H1 (cell line): Measurements from ENCODE around the gene GAK. TPM values are rescaled to one million over a fixed set of nuclear protein-coding genes. Genes with fewer than 3 reads are reported as not detected.

Source experiments
- CTCF ChIA-PET: fragments of 300-600 bp; sonication (Branson Sonifier 250); formaldehyde crosslinking; loops from one replicate; lab custom pipeline; 2021; ENCODE audit not compliant: partially characterized antibody; lab: Charles Lee
- POLR2A ChIA-PET: fragments of 300-600 bp; sonication (Branson Sonifier 250); formaldehyde crosslinking; loops from one replicate; lab custom pipeline; 2021; ENCODE audit warnings: inconsistent platforms; ENCODE audit not compliant: partially characterized antibody; lab: Charles Lee
- DNase-seq, 2 experiments: peaks; one replicate each; pipeline versions ENCODE4 v3.0.0 to v3.0.0-alpha.2; 2010 to 2022; ENCODE audit warnings: low spot score in 2 of 2, low read depth in 1 of 2, mixed read lengths in 1 of 2
- FAIRE-seq: peaks from 2 replicates; lab custom pipeline; 2011; peaks lifted over from hg19 to GRCh38; lab: Jason Lieb, UNC
- H2AFZ ChIP-seq: 2 replicates; pipeline ENCODE4 v1.8.1; 2012; ENCODE audit warnings: low read length, inconsistent platforms
- H2AK5ac ChIP-seq: 2 replicates; pipeline ENCODE4 v1.6.1; 2013; ENCODE audit warnings: low read depth, low read length
- H2BK120ac ChIP-seq: replicated peaks from 2 replicates; pipeline ENCODE3; 2013; ENCODE audit warnings: low read depth, low read length, inconsistent platforms
- H2BK12ac ChIP-seq: 2 replicates; pipeline ENCODE4 v1.6.1; 2013; ENCODE audit warnings: low read depth, low read length
- H2BK15ac ChIP-seq: 2 replicates; pipeline ENCODE4 v1.6.1; 2013; ENCODE audit warnings: low read length
- H2BK20ac ChIP-seq: 2 replicates; pipeline ENCODE4 v1.6.1; 2013; ENCODE audit warnings: low read length
- H2BK5ac ChIP-seq: 2 replicates; pipeline ENCODE4 v1.6.1; 2013; ENCODE audit warnings: low read depth, low read length
- H3K14ac ChIP-seq: 2 replicates; pipeline ENCODE4 v1.6.1; 2013; ENCODE audit warnings: inconsistent platforms; ENCODE audit not compliant: insufficient read length
- H3K18ac ChIP-seq: 2 replicates; pipeline ENCODE4 v1.6.1; 2013; ENCODE audit warnings: low read length; ENCODE audit errors: extremely low read depth
- H3K23ac ChIP-seq: 2 replicates; pipeline ENCODE4 v1.6.1; 2013; ENCODE audit warnings: inconsistent platforms; ENCODE audit not compliant: insufficient read length
- H3K23me2 ChIP-seq: 2 replicates; pipeline ENCODE4 v1.6.1; 2013; ENCODE audit warnings: low read depth, low read length
- H3K27ac ChIP-seq: 2 replicates; pipeline ENCODE4 v1.6.1; 2011; ENCODE audit warnings: low read depth, low read length, inconsistent platforms
- H3K27me3 ChIP-seq, 4 experiments: replicated peaks in 1 of 4; 1 replicate in 1 of 4; 2 replicates in 3 of 4; pipeline versions ENCODE4 v1.6.1 to v1.8.1; 2011 to 2013; ENCODE audit warnings: low read length in 3 of 4, mild to moderate bottlenecking in 3 of 4, inconsistent platforms in 2 of 4, mixed read lengths in 2 of 4, moderate library complexity in 1 of 4; ENCODE audit not compliant: control insufficient read depth in 3 of 4, insufficient read depth in 3 of 4; ENCODE audit errors: extremely low read depth in 1 of 4
- H3K36me3 ChIP-seq, 4 experiments: 2 replicates each; pipeline versions ENCODE4 v1.6.1 to v1.8.1; 2011 to 2013; ENCODE audit warnings: mild to moderate bottlenecking in 4 of 4, low read length in 3 of 4, moderate library complexity in 2 of 4, control low read depth in 1 of 4, inconsistent platforms in 1 of 4; ENCODE audit not compliant: insufficient read depth in 4 of 4, control insufficient read depth in 2 of 4
- H3K4ac ChIP-seq: replicated peaks from 2 replicates; pipeline ENCODE3; 2013; ENCODE audit warnings: low read length, low read depth, mixed read lengths, inconsistent platforms; ENCODE audit not compliant: insufficient read length
- H3K4me1 ChIP-seq, 4 experiments: replicated peaks in 1 of 4; 1 replicate in 1 of 4; 2 replicates in 3 of 4; pipeline versions ENCODE4 v1.6.1 to v1.8.1; 2011 to 2013; ENCODE audit warnings: low read length in 3 of 4, inconsistent platforms in 2 of 4, mixed read lengths in 1 of 4; ENCODE audit not compliant: insufficient read depth in 4 of 4, control insufficient read depth in 3 of 4
- H3K4me2 ChIP-seq, 2 experiments: 2 replicates each; pipeline versions ENCODE4 v1.6.1 to v1.8.1; 2011 to 2013; ENCODE audit warnings: low read depth in 2 of 2, low read length in 2 of 2, control low read depth in 1 of 2, inconsistent platforms in 1 of 2, mild to moderate bottlenecking in 1 of 2; ENCODE audit not compliant: insufficient read depth in 1 of 2
- H3K4me3 ChIP-seq, 4 experiments: fragments of 200-600, 300-600 bp in 1 of 4; sonication (generic), shearing (Covaris generic), sonication (Bioruptor Twin) in 1 of 4; 2 replicates each; pipeline versions ENCODE4 v1.5.1 to v1.8.1; 2011 to 2016; ENCODE audit warnings: low read length in 4 of 4, low read depth in 3 of 4, control low read depth in 2 of 4, inconsistent platforms in 2 of 4, mild to moderate bottlenecking in 2 of 4, mixed read lengths in 1 of 4, moderate library complexity in 1 of 4; ENCODE audit not compliant: insufficient read depth in 2 of 4; ENCODE audit errors: extremely low read depth in 1 of 4
- H3K56ac ChIP-seq: replicated peaks from 2 replicates; pipeline ENCODE3; 2013; ENCODE audit warnings: low read depth, mild to moderate bottlenecking, mixed read lengths, low read length, inconsistent platforms; ENCODE audit not compliant: insufficient read length
- H3K79me1 ChIP-seq: 2 replicates; pipeline ENCODE4 v1.6.1; 2013; ENCODE audit warnings: low read depth, low read length, control low read depth
- H3K79me2 ChIP-seq, 2 experiments: 2 replicates each; pipeline versions ENCODE4 v1.6.1 to v1.8.1; 2012 to 2013; ENCODE audit warnings: low read length in 2 of 2, mild to moderate bottlenecking in 2 of 2, inconsistent platforms in 1 of 2; ENCODE audit not compliant: insufficient read depth in 2 of 2, control insufficient read depth in 1 of 2
- H3K9ac ChIP-seq, 4 experiments: replicated peaks in 1 of 4; 1 replicate in 1 of 4; 2 replicates in 3 of 4; pipeline versions ENCODE4 v1.6.1 to v1.8.1; 2011 to 2013; ENCODE audit warnings: low read depth in 3 of 4, low read length in 3 of 4, control low read depth in 2 of 4, mild to moderate bottlenecking in 2 of 4, moderate library complexity in 2 of 4, inconsistent platforms in 1 of 4; ENCODE audit errors: extremely low read depth in 1 of 4
- H3K9me3 ChIP-seq, 2 experiments: 2 replicates each; pipeline versions ENCODE4 v1.6.1 to v1.8.1; 2012 to 2013; ENCODE audit warnings: mild to moderate bottlenecking in 2 of 2, moderate library complexity in 2 of 2, control low read depth in 1 of 2, inconsistent platforms in 1 of 2, low read depth in 1 of 2, low read length in 1 of 2, mixed read lengths in 1 of 2; ENCODE audit not compliant: insufficient read depth in 2 of 2
- H4K20me1 ChIP-seq, 2 experiments: replicated peaks in 1 of 2; 2 replicates each; pipeline versions ENCODE3 to v1.8.1; 2011 to 2013; ENCODE audit warnings: inconsistent platforms in 2 of 2, low read length in 2 of 2, mild to moderate bottlenecking in 1 of 2; ENCODE audit not compliant: insufficient read depth in 2 of 2, control insufficient read depth in 1 of 2
- H4K5ac ChIP-seq: 2 replicates; pipeline ENCODE4 v1.6.1; 2013; ENCODE audit warnings: low read length, low read depth, mixed read lengths, inconsistent platforms; ENCODE audit not compliant: insufficient read length
- H4K8ac ChIP-seq: 2 replicates; pipeline ENCODE4 v1.8.0; 2013; ENCODE audit warnings: mild to moderate bottlenecking, moderate library complexity, low read length, inconsistent platforms; ENCODE audit not compliant: insufficient read depth; ENCODE audit errors: extremely low read depth
- H4K91ac ChIP-seq: replicated peaks from 2 replicates; pipeline ENCODE3; 2013; ENCODE audit warnings: low read length, mixed read lengths, inconsistent platforms; ENCODE audit not compliant: insufficient read length
- ASH2L ChIP-seq: fragments of 200-600, 300-600 bp; sonication (generic); IDR thresholded peaks from one replicate; pipeline ENCODE4 v1.7.1; 2017; ENCODE audit warnings: low read length
- CHD2 ChIP-seq: IDR thresholded peaks from 2 replicates; pipeline ENCODE4 v1.6.1; 2012; ENCODE audit warnings: low read length, improper control_type of control experiment
- EP300 ChIP-seq, 2 experiments: IDR thresholded peaks; 1 replicate in 1 of 2; 2 replicates in 1 of 2; pipeline ENCODE4 v1.6.1; 2011 to 2012; ENCODE audit warnings: low read depth in 2 of 2, low read length in 2 of 2, mild to moderate bottlenecking in 2 of 2, borderline replicate concordance in 1 of 2, inconsistent platforms in 1 of 2, moderate library complexity in 1 of 2
- FOSL1 ChIP-seq: IDR thresholded peaks from 2 replicates; pipeline ENCODE4 v1.6.1; 2011; ENCODE audit warnings: mild to moderate bottlenecking, low read depth, low read length, moderate library complexity; ENCODE audit not compliant: insufficient read depth
- HDAC2 ChIP-seq, 2 experiments: fragments of 300-600 bp in 1 of 2; sonication (generic) in 1 of 2; IDR thresholded peaks; 2 replicates each; pipeline ENCODE4 v1.6.1; 2011 to 2012; ENCODE audit warnings: low read depth in 2 of 2, low read length in 2 of 2, mild to moderate bottlenecking in 2 of 2, moderate library complexity in 2 of 2, borderline replicate concordance in 1 of 2, inconsistent platforms in 1 of 2
- HDAC6 ChIP-seq: IDR thresholded peaks from one replicate; pipeline ENCODE4 v1.7.1; 2012; ENCODE audit warnings: low read depth, mild to moderate bottlenecking, inconsistent platforms, low read length, moderate library complexity
- JUND ChIP-seq: IDR thresholded peaks from 2 replicates; pipeline ENCODE4 v1.6.1; 2011; ENCODE audit warnings: mild to moderate bottlenecking, improper control_type of control experiment, low read length
- KDM1A ChIP-seq: fragments of 200-600, 300-600 bp; sonication (generic); IDR thresholded peaks from 2 replicates; pipeline ENCODE4 v1.7.1; 2016; ENCODE audit warnings: mild to moderate bottlenecking, low read length, borderline replicate concordance
- KDM5A ChIP-seq: fragments of 200-600 bp; IDR thresholded peaks from 2 replicates; pipeline ENCODE4 v1.7.1; 2012; ENCODE audit warnings: mild to moderate bottlenecking, low read length, inconsistent platforms, mixed read lengths
- TBP ChIP-seq: IDR thresholded peaks from 2 replicates; pipeline ENCODE4 v1.6.1; 2011; ENCODE audit warnings: low read depth, low read length, improper control_type of control experiment
- TCF12 ChIP-seq: IDR thresholded peaks from 2 replicates; pipeline ENCODE4 v1.6.1; 2011; ENCODE audit warnings: low read depth, mild to moderate bottlenecking, low read length
- WGBS, 2 experiments: shearing (Covaris generic) in 1 of 2; methylation state at CpG; one replicate each; pipeline versions ENCODE4 v1.1.6 to v1.1.7; 2013 to 2015; ENCODE audit warnings: low lambda C conversion rate in 2 of 2, mixed read lengths in 2 of 2, inconsistent platforms in 1 of 2, low coverage in 1 of 2, missing lambda C conversion rate in 1 of 2; ENCODE audit not compliant: insufficient replicate concordance in 2 of 2, insufficient coverage in 1 of 2, insufficient read length in 1 of 2; ENCODE audit errors: extremely low coverage in 1 of 2, missing lambda C conversion rate in 1 of 2; 5-methylcytosine and 5-hydroxymethylcytosine counted together
- polyA plus RNA-seq, 7 experiments: library from polyadenylated mRNA; depleted of rRNA in 3 of 7; stranded (reverse) in 5 of 7; unstranded in 2 of 7; fragments of >200 nt in 5 of 7; fragments of 200-250 nt in 2 of 7; gene quantifications; 1 replicate in 5 of 7; 2 replicates in 1 of 7; 4 replicates in 1 of 7; pipeline versions ENCODE4 v1.2.1 to v1.2.3, GENCODE V29; 2011 to 2013; ENCODE audit warnings: missing spikeins in 2 of 7, mixed read lengths in 2 of 7
- total RNA-seq: library from RNA; stranded (reverse); fragmentation: NEBNext Ultra II Directional; extraction: Animal tissue kit (Norgen Biotek cat#: 25700); gene quantifications from 2 replicates; pipeline ENCODE4 v1.2.1, GENCODE V29; 2021

Gene GAK
- total and polyA plus RNA-seq, 2 of the 8 experiments (the other 6 are each of a cell fraction or from before 2014, with no cell fraction given), result 31.5 to 70.8 TPM

DNA sequence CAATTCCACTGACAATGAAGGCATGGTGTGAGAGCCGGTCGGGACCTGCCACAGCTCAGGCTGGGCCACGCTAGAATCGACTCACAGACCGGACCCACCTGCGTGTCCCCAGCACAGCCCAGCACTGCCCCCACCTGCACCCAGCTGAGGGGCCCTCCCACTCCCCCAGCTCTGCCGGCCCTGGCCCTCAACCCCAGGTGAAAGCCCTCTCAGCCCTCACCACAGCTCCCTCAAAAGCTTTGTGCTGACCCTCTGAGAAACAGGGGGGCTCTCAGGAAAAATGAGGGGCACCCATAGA, 25.1 kb downstream of the GAK start:
- Histone ChIP-seq H3K4me3 (no peak overlapping the region), H3K27me3 (no peaks in the 10 kb centered on the region; a peak in 1 of 7 replicates), H3K14ac (no peak overlapping the region), H2BK120ac (no peak overlapping the region), H3K9me3 (peaks cover 0 to 10% of the 10 kb centered on the region in 2 experiments; a peak in 1 of 4 replicates), H4K8ac (no peak overlapping the region; the same call in 1 of the 2 replicates), H2BK5ac (no peak overlapping the region), H3K4me1 (peaks cover 0 to 8% (median 0%) of the 10 kb centered on the region in 4 experiments; a peak in 3 of 7 replicates), H3K4me2 (no peak overlapping the region), H3K4ac (no peak overlapping the region), H2BK15ac (no peak overlapping the region), H3K23ac (no peak overlapping the region), H2BK12ac (no peak overlapping the region), H3K9ac (no peak overlapping the region; a peak in 2 of 7 replicates), H2BK20ac (no peak overlapping the region), H2AFZ (no peak overlapping the region), H4K5ac (no peak overlapping the region), H3K36me3 (peaks cover 0 to 6% (median 3%) of the 10 kb centered on the region in 4 experiments; a peak in 3 of 8 replicates), H3K27ac (no peak overlapping the region), H4K20me1 (peaks cover 3 to 6% of the 10 kb centered on the region in 2 experiments), H4K91ac (no peak overlapping the region), H3K79me1 (peaks cover 8% of the 10 kb centered on the region; the same call in 1 of the 2 replicates), H3K23me2 (no peaks in the 10 kb centered on the region), H3K56ac (no peak overlapping the region), H2AK5ac (no peak overlapping the region), H3K79me2 (peaks cover 0 to 4% of the 10 kb centered on the region in 2 experiments; a peak in 2 of 4 replicates), H3K18ac (no peak overlapping the region)
- FAIRE-seq (no peak), DNase-seq (no peak)
- CTCF ChIA-PET, result interaction anchor here (1.3 to 2.6 kb wide), 3 partner anchors 10 to 19 kb away, joined by 4 to 7 read pairs (median 5); no protein-coding TSS in a partner anchor
- POLR2A ChIA-PET, result interaction anchor here (0.7 kb wide), 1 partner anchor 11 kb away, joined by 3 read pairs; no protein-coding TSS in a partner anchor
- TF ChIP-seq KDM5A (no peak), FOSL1 (no peak), ASH2L (no peak), HDAC6 (no peak), TBP (no peak), EP300 (IDR thresholded peaks at IDR 0.05; ENCODE audit: borderline replicate concordance in 1 of 2, low read depth in 2 of 2, low read length in 2 of 2) (no peak), JUND (no peak), CHD2 (no peak), KDM1A (no peak), TCF12 (no peak), HDAC2 (IDR thresholded peaks at IDR 0.05; ENCODE audit: borderline replicate concordance in 1 of 2, low read depth in 2 of 2, low read length in 2 of 2) (no peak)
- 60% methylated on average over 1 of the region's 7 CpGs; no CpG with 5 or more reads in 1 of the 2 experiments for WGBS, 2 experiments
